NCI-H748 (cell line): ENCODE data around the gene STX10.
"Not testable (repeated sequence)": the region's sequence is repeated elsewhere in the genome, so short reads cannot be mapped to it uniquely, and the experiment has no call there.

Experiments used
- DNase-seq: peaks from one replicate; lab custom pipeline; 2025; ENCODE audit not compliant: unreplicated experiment; lab: John Stamatoyannopoulos, UW

Gene STX10

GRCh38 chr19:13165162-13165997 is 15.2 kb upstream of the STX10 start:
- no peak for DNase-seq

- peak; percentile 77 for DNase-seq
Observed at GRCh38 chr19:13164343-13165161, 14.4 kb upstream of the STX10 start.

DNA sequence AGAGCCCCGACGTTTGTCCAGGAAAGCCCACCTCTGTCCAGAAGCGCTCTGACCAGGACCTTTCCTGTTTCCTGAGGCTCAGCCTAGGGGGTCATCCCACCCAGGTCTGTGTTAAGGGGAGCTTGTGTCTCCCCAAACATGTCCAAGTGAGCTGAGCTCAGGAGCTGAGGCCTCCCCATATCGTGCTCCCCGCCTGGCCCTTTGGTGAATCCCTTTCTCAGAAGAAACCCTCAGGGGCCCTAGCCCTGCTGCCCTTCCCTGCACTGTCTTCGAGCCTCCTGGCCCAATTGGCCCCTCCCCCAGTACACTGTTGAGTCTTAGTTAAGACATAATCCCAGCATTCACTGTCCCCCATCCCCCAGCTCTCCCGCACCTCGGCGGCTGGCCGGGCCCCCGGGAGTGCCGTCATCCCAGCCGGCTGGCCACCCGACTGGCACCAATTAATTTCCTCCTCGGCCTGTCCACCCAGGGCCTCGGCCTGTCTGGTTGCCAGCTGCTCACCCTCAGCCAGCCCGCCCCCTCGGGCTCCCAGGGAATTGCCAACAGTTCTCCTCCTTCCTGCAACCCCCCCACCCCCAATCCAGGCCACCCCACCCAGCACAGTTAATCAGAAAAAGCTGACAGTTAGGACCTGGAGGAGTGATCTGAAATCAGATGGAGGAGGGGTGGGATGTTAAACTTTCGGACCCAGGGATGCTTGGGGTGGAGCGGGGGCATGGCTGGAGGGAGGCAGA is 13.6 kb upstream of the STX10 start:
- DNase-seq = peak; percentile 42

DNA sequence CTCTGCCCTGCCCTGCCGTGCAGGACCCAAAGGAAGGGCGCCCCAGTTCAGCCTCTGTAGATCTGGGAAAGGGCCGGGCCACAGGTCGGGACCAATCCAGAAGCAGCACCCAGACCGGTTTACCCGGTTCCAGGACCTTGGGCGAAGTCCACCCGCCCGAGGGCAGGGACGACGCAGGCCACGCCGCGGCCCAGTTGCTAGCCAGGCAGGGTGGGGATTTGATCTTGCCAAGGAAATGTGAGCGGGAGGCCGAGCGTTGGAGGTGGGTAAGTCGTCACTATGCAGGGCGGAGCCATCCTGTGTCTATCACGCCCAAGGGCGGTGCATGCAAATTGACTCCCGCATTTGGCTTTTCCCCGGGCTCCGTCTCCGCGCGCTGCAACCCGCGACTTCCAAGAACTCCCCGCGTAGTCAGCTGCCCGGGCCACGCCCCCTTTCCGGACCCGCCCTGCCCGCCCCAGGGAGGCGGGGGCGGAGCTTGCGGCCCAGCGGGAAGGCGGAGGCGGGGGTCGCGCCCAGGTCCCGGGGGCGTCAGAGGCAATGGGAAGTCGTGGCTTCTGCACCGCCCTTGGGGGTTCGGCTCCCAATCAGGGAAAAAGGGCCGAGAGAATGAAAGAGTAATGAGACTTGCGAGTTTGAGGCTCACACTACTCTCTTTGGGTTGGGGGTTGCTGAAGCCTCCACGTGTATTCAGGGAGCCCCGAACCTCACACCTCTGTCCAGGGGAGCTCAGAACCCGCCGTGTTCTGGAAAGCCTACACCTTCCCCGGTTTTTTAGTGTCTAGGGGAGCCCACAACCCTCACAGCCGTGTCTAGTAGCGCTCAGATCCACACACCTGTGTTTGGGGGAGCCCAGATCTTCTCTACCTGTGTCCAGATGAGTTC is 12.8 kb upstream of the STX10 start:
- DNase-seq = peak; percentile 77

- DNase-seq = no peak
Observed at GRCh38 chr19:13160557-13160956, 10.4 kb upstream of the STX10 start.

- no peak for DNase-seq
Observed at GRCh38 chr19:13159713-13160112, 9.5 kb upstream of the STX10 start.

- DNase-seq = peak; percentile 82
Observed at GRCh38 chr19:13155472-13156359, 5.5 kb upstream of the STX10 start.

- DNase-seq = peak; percentile 87
Observed at GRCh38 chr19:13154911-13155471, 4.8 kb upstream of the STX10 start.

DNA sequence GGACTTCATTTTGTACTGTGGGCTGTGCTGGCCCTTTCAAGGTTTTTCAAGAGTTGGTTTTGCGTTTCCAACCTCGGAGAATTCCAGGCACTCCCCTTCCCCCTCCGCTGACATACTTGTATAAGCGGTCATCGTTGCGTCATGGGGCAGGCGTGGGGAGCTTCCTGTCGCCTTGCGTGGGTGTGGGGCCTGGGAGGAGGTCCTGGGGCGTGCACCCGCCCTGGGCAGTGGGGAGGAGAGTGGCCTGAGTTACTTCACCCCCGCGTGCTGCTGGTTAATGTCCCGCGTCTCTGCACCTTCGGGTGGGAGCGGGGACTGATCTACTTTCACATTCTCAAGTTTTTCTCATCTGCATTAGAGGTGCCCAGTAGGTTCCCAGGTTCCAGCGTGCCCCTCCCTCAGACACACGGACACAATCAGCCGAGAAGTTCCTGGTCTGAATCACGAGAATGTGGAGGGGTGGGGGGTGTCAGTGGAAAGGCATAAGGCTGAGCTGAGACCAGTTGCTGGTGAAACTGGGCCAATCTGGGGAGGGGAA is 4.1 kb upstream of the STX10 start:
- peak; percentile 65 for DNase-seq

- DNase-seq = peak; percentile 48
Observed at GRCh38 chr19:13153569-13154240, 3.5 kb upstream of the STX10 start.

GRCh38 chr19:13152974-13153568 is 2.9 kb upstream of the STX10 start:
- peak; percentile 93 for DNase-seq

DNA sequence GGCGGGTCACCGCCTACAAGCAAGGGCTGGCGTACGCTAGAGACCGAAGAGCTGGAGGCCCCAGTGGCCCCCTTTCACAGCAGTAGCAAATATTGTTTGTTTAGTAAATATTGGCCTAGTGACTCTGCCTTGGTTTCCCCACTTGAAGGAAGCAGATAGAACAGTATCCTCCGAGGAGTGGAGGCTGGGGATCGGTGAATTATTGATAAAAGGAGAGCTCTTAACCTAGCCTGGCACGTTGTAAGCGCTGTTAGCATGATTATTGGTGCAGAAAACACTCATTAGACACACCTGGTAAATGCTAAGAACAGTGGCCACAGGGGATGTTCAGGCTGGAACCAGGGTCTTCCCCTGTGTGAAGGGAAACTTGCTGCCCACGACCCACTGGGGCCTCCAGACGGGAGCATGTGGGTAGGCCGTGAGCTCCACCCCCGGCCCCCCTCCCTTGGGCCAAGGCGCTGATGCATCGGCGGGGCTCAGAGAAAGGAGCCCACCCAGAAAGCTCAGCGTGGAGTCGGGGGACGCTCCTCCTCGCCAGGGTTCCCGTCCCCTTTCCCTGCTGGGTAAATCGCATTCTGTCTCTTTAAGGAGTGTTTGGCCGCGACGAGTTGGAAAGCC is 2.3 kb upstream of the STX10 start:
- no peak for DNase-seq

- DNase-seq = peak; percentile 95
Observed at GRCh38 chr19:13151605-13152355, 1.6 kb upstream of the STX10 start.

GRCh38 chr19:13150931-13151604 is 893 bp upstream of the STX10 start:
- DNase-seq = peak; percentile 37

- peak; percentile 53 for DNase-seq
Observed at GRCh38 chr19:13149628-13150186, 468 bp downstream of the STX10 start.

- DNase-seq = not testable (repeated sequence)
Observed at GRCh38 chr19:13149173-13149627, 975 bp downstream of the STX10 start.
